Kidney (tissue), 14 donors: Measurements from ENCODE around the gene ADM2. TPM values are rescaled to one million over a fixed set of nuclear protein-coding genes. Genes with fewer than 3 reads are reported as not detected.
A peak's percentile ranks its signal among the peaks of the same experiment; 100 is the strongest.

Source experiments
- DNase-seq, 5 donors: peaks; one replicate each; pipeline ENCODE4 v3.0.0-alpha.2; 2013 to 2020
- FAIRE-seq: peaks from 2 replicates; lab custom pipeline; 2012; peaks lifted over from hg19 to GRCh38; lab: Jason Lieb, UNC
- H3K27ac ChIP-seq, 2 donors: one replicate each; pipeline ENCODE4 v1.7.0; 2013; ENCODE audit warnings: low read depth in 2 of 2, low read length in 2 of 2, inconsistent platforms in 1 of 2
- H3K27me3 ChIP-seq: one replicate; pipeline ENCODE4 v1.7.1; 2013; ENCODE audit warnings: low read length, inconsistent platforms; ENCODE audit not compliant: control insufficient read depth, insufficient read depth
- H3K36me3 ChIP-seq, 3 donors: one replicate each; pipeline versions ENCODE4 v1.7.0 to v1.7.1; 2013; ENCODE audit warnings: low read length in 3 of 3, control low read depth in 1 of 3, inconsistent platforms in 1 of 3; ENCODE audit not compliant: insufficient read depth in 3 of 3, control insufficient read depth in 2 of 3
- H3K4me1 ChIP-seq, 3 donors: one replicate each; pipeline versions ENCODE4 v1.7.0 to v1.7.1; 2013; ENCODE audit warnings: low read length in 3 of 3, inconsistent platforms in 1 of 3, low read depth in 1 of 3; ENCODE audit not compliant: control insufficient read depth in 2 of 3, insufficient read depth in 2 of 3
- H3K4me3 ChIP-seq, 3 donors: one replicate each; pipeline versions ENCODE4 v1.7.0 to v1.8.1; 2013; ENCODE audit warnings: low read length in 3 of 3, control low read depth in 1 of 3, inconsistent platforms in 1 of 3
- H3K9ac ChIP-seq, 3 donors: one replicate each; pipeline versions ENCODE4 v1.7.0 to v1.7.1; 2013; ENCODE audit warnings: low read length in 3 of 3, control low read depth in 1 of 3, inconsistent platforms in 1 of 3
- H3K9me3 ChIP-seq, 3 donors: one replicate each; pipeline versions ENCODE4 v1.7.0 to v1.7.1; 2013; ENCODE audit warnings: low read length in 3 of 3, control low read depth in 1 of 3, inconsistent platforms in 1 of 3; ENCODE audit not compliant: control insufficient read depth in 2 of 3, insufficient read depth in 1 of 3
- CTCF ChIP-seq: IDR thresholded peaks from 3 replicates; pipeline ENCODE4 v1.5.1; 2012; ENCODE audit warnings: mild to moderate bottlenecking, moderate library complexity, borderline replicate concordance; ENCODE audit not compliant: insufficient read depth; ENCODE audit errors: extremely low read depth
- intact Hi-C: fragments of 100-400 bp; cut with DNase I; formaldehyde crosslinking; loops from one replicate; pipeline ENCODE4 v1.11.1; 2022
- polyA plus RNA-seq: library from polyadenylated mRNA; stranded (reverse); fragments of 350-450 nt; fragmentation: Illumina TruSeq; extraction: RNeasy Lipid Tissue Mini Kit (QIAGEN cat#74804); gene quantifications from one replicate; pipeline ENCODE4 v1.2.3, GENCODE V29; 2014; ENCODE audit warnings: low read depth, low replicate concordance; ENCODE audit not compliant: insufficient read depth
- total RNA-seq: library from RNA; stranded (reverse); fragmentation: NEBNext Ultra II Directional; extraction: Animal tissue kit (Norgen Biotek cat#: 25700); gene quantifications from one replicate; pipeline ENCODE4 v1.2.1, GENCODE V29; 2021
- donor health status: control.
- donor health status: control.
- donor health status: control.
- donor health status: control.
- donor health status: control.
- donor health status: DM: yes; HTN: yes; CAD: no.
- donor health status: Normal renal cell carcinoma (clear cell type).

The ADM2 gene
- total and polyA plus RNA-seq, 2 donors from 2014 or later: 8.0 to 10.6 TPM

GRCh38 chr22:50444663-50445062 is 36.7 kb upstream of the ADM2 start:
- peak overlapping the region; percentile 61 to 74 for H3K27ac ChIP-seq
- no peak overlapping the region for H3K4me3 ChIP-seq
- DNase-seq: peak in 3 of 5 donors; percentile 34 to 76 (median 65)
- TF ChIP-seq CTCF: no peak
- FAIRE-seq: no peak
- peaks cover 0 to 30% (median 9%) of the 10 kb centered on the region in 3 donors for H3K36me3 ChIP-seq
- no peaks in the 10 kb centered on the region for H3K27me3 ChIP-seq
- peaks cover 0 to 25% (median 22%) of the 10 kb centered on the region in 3 donors for H3K4me1 ChIP-seq
- peak overlapping the region in 1 of 3 donors; percentile 26 for H3K9ac ChIP-seq
- intact Hi-C loops: no loop called here
- no peaks in the 10 kb centered on the region for H3K9me3 ChIP-seq

- Histone ChIP-seq H3K4me3 (no peak overlapping the region), H3K27me3 (no peaks in the 10 kb centered on the region), H3K9me3 (no peaks in the 10 kb centered on the region), H3K9ac (peak overlapping the region in 1 of 3 donors; percentile 26), H3K27ac (peak overlapping the region; percentile 61 to 74), H3K36me3 (peaks cover 0 to 30% (median 9%) of the 10 kb centered on the region in 3 donors), H3K4me1 (peaks cover 0 to 25% (median 22%) of the 10 kb centered on the region in 3 donors)
- TF ChIP-seq CTCF: no peak
- no peak for FAIRE-seq
- intact Hi-C loops: no loop called here
- DNase-seq: peak in 1 of 5 donors; percentile 75
Observed at GRCh38 chr22:50445071-50445879, 36.1 kb upstream of the ADM2 start.

- no peaks in the 10 kb centered on the region for H3K27me3 ChIP-seq
- H3K9ac ChIP-seq: no peak overlapping the region
- H3K4me3 ChIP-seq: no peak overlapping the region
- no peaks in the 10 kb centered on the region for H3K9me3 ChIP-seq
- intact Hi-C loops: no loop called here
- DNase-seq: peak in 1 of 5 donors; percentile 68
- H3K4me1 ChIP-seq: peaks cover 0 to 25% (median 22%) of the 10 kb centered on the region in 3 donors
- no peak for FAIRE-seq
- peaks cover 0 to 26% (median 7%) of the 10 kb centered on the region in 3 donors for H3K36me3 ChIP-seq
- peak overlapping the region in 1 of 2 donors; percentile 28 for H3K27ac ChIP-seq
- TF ChIP-seq CTCF: no peak
Observed at GRCh38 chr22:50445880-50446707, 35.2 kb upstream of the ADM2 start.
